ENCODE measurements around the gene MRPS31.

GRCh38 chr13:40784540-40784939, 13.6 kb upstream of the MRPS31 start:
- TF ChIP-seq CTCF (conservative IDR thresholded peaks at IDR 0.05) (no peak), ZFX (IDR thresholded peaks at IDR 0.05) (no peak)

All from C4-2B (cell line).